HUES64 (cell line): ENCODE measurements around the gene NKD1.
"Not testable (repeated sequence)": the region's sequence is repeated elsewhere in the genome, so short reads cannot be mapped to it uniquely, and the experiment has no call there.

Experiments
- H3K27ac ChIP-seq: 2 replicates; pipeline ENCODE4 v1.7.0; 2013; ENCODE audit warnings: low read depth, low read length, inconsistent platforms
- H3K27me3 ChIP-seq: 2 replicates; pipeline ENCODE4 v1.6.1; 2013; ENCODE audit warnings: mild to moderate bottlenecking, low read length; ENCODE audit not compliant: insufficient read depth
- H3K36me3 ChIP-seq: 2 replicates; pipeline ENCODE4 v1.6.1; 2013; ENCODE audit warnings: mild to moderate bottlenecking, low read length; ENCODE audit not compliant: insufficient read depth
- H3K4me1 ChIP-seq: 2 replicates; pipeline ENCODE4 v1.6.1; 2013; ENCODE audit warnings: mild to moderate bottlenecking, low read length, moderate library complexity; ENCODE audit not compliant: insufficient read depth
- H3K4me3 ChIP-seq: 2 replicates; pipeline ENCODE4 v1.5.1; 2013; ENCODE audit warnings: mild to moderate bottlenecking, low read length, moderate library complexity
- H3K9ac ChIP-seq: 2 replicates; pipeline ENCODE4 v1.6.1; 2013; ENCODE audit warnings: mild to moderate bottlenecking, low read depth, low read length
- H3K9me3 ChIP-seq: 2 replicates; pipeline ENCODE4 v1.6.1; 2013; ENCODE audit warnings: low read depth, low read length; ENCODE audit not compliant: insufficient read depth
- WGBS: fragments of 150-250, 120-280 bp; methylation state at CpG from one replicate; pipeline ENCODE4 v1.1.7; 2013; ENCODE audit warnings: missing lambda C conversion rate; 5-methylcytosine and 5-hydroxymethylcytosine counted together

NKD1 gene

GRCh38 chr16:50572700-50573099 lies 24.5 kb downstream of the NKD1 start:
- Histone ChIP-seq H3K36me3 (no peaks in the 10 kb centered on the region), H3K9ac (no peak overlapping the region), H3K27me3 (no peaks in the 10 kb centered on the region), H3K4me3 (no peak overlapping the region), H3K4me1 (no peaks in the 10 kb centered on the region; the same call in 1 of the 2 replicates), H3K9me3 (no peaks in the 10 kb centered on the region), H3K27ac (no peak overlapping the region)
- WGBS: 92% methylated on average over 7 of the region's 7 CpGs

GRCh38 chr16:50573279-50573678 lies 25.1 kb downstream of the NKD1 start:
- WGBS: 96% methylated on average over 5 of the region's 5 CpGs
- Histone ChIP-seq H3K27me3 (no peaks in the 10 kb centered on the region), H3K9ac (no peak overlapping the region), H3K4me3 (no peak overlapping the region), H3K9me3 (no peaks in the 10 kb centered on the region), H3K36me3 (no peaks in the 10 kb centered on the region), H3K27ac (no peak overlapping the region), H3K4me1 (no peaks in the 10 kb centered on the region; the same call in 1 of the 2 replicates)

GRCh38 chr16:50573947-50574744 lies 25.9 kb downstream of the NKD1 start:
- Histone ChIP-seq H3K9ac (no peak overlapping the region), H3K36me3 (no peaks in the 10 kb centered on the region), H3K27ac (no peak overlapping the region), H3K4me1 (no peaks in the 10 kb centered on the region), H3K9me3 (no peaks in the 10 kb centered on the region), H3K4me3 (no peak overlapping the region), H3K27me3 (no peaks in the 10 kb centered on the region)
- 82% methylated on average over 14 of the region's 14 CpGs for WGBS

- Histone ChIP-seq H3K9me3 (no peaks in the 10 kb centered on the region), H3K27ac (no peak overlapping the region), H3K36me3 (no peaks in the 10 kb centered on the region), H3K4me3 (no peak overlapping the region), H3K27me3 (no peaks in the 10 kb centered on the region), H3K9ac (no peak overlapping the region), H3K4me1 (no peaks in the 10 kb centered on the region)
Measured at GRCh38 chr16:50574745-50575136, 26.5 kb downstream of the NKD1 start.

- Histone ChIP-seq H3K27me3 (no peaks in the 10 kb centered on the region), H3K9me3 (no peaks in the 10 kb centered on the region), H3K4me3 (no peak overlapping the region), H3K4me1 (0 out of 2 replicates have a peak, but pooled peaks cover under 1% of the 10 kb centered on the region), H3K9ac (no peak overlapping the region), H3K36me3 (no peaks in the 10 kb centered on the region), H3K27ac (no peak overlapping the region)
- WGBS: 97% methylated on average over 2 of the region's 2 CpGs
Measured at GRCh38 chr16:50575743-50576142, 27.5 kb downstream of the NKD1 start.

- no peaks in the 10 kb centered on the region for H3K27me3 ChIP-seq
- no peaks in the 10 kb centered on the region for H3K36me3 ChIP-seq
- no peaks in the 10 kb centered on the region for H3K9me3 ChIP-seq
- no peak overlapping the region for H3K9ac ChIP-seq
- 81% methylated on average over 2 of the region's 3 CpGs for WGBS
- H3K27ac ChIP-seq: no peak overlapping the region
- peaks cover 9% of the 10 kb centered on the region; the same call in 1 of the 2 replicates for H3K4me1 ChIP-seq
- no peak overlapping the region for H3K4me3 ChIP-seq
Measured at GRCh38 chr16:50576403-50577113, 28.4 kb downstream of the NKD1 start.

- no peak overlapping the region for H3K27ac ChIP-seq
- no peak overlapping the region for H3K4me3 ChIP-seq
- H3K9me3 ChIP-seq: no peaks in the 10 kb centered on the region
- WGBS: 95% methylated on average over 2 of the region's 2 CpGs
- H3K4me1 ChIP-seq: peaks cover 10% of the 10 kb centered on the region; the same call in 1 of the 2 replicates
- H3K9ac ChIP-seq: no peak overlapping the region
- no peaks in the 10 kb centered on the region for H3K36me3 ChIP-seq
- H3K27me3 ChIP-seq: no peaks in the 10 kb centered on the region
Measured at GRCh38 chr16:50578137-50578536, 29.9 kb downstream of the NKD1 start.

- peaks cover 10% of the 10 kb centered on the region; the same call in 1 of the 2 replicates for H3K4me1 ChIP-seq
- H3K27me3 ChIP-seq, H3K9ac ChIP-seq, H3K4me3 ChIP-seq, H3K36me3 ChIP-seq, H3K27ac ChIP-seq, H3K9me3 ChIP-seq: not testable (repeated sequence)
- 97% methylated on average over 32 of the region's 32 CpGs for WGBS
Measured at GRCh38 chr16:50579373-50579772, 31.2 kb downstream of the NKD1 start.

GRCh38 chr16:50580180-50580798 lies 32.1 kb downstream of the NKD1 start:
- Histone ChIP-seq H3K9me3 (no peaks in the 10 kb centered on the region), H3K4me3 (no peak overlapping the region), H3K4me1 (peaks cover 10% of the 10 kb centered on the region; the same call in 1 of the 2 replicates), H3K9ac (no peak overlapping the region), H3K27me3 (no peaks in the 10 kb centered on the region), H3K36me3 (no peaks in the 10 kb centered on the region), H3K27ac (no peak overlapping the region)
- WGBS: 93% methylated on average over 8 of the region's 8 CpGs

GRCh38 chr16:50581845-50582244 lies 33.6 kb downstream of the NKD1 start:
- WGBS: 97% methylated on average over 4 of the region's 4 CpGs

GRCh38 chr16:50583211-50583610 lies 35.0 kb downstream of the NKD1 start:
- Histone ChIP-seq H3K9me3 (no peaks in the 10 kb centered on the region), H3K4me1 (peaks cover 10% of the 10 kb centered on the region; the same call in 1 of the 2 replicates), H3K36me3 (no peaks in the 10 kb centered on the region), H3K27ac (no peak overlapping the region), H3K4me3 (no peak overlapping the region), H3K27me3 (no peaks in the 10 kb centered on the region), H3K9ac (no peak overlapping the region)
- 89% methylated on average over 3 of the region's 3 CpGs for WGBS

More at GRCh38 chr16:50581845-50582244, 33.6 kb downstream of the NKD1 start:
- Histone ChIP-seq H3K4me1 (peaks cover 10% of the 10 kb centered on the region; the same call in 1 of the 2 replicates), H3K27me3 (no peaks in the 10 kb centered on the region), H3K9me3 (no peaks in the 10 kb centered on the region), H3K27ac (no peak overlapping the region), H3K36me3 (no peaks in the 10 kb centered on the region), H3K9ac (no peak overlapping the region), H3K4me3 (no peak overlapping the region)
